Endodermal cell (in vitro differentiated cells): Measurements from ENCODE around the gene MAPK10. TPM values are rescaled to one million over a fixed set of nuclear protein-coding genes. Genes with fewer than 3 reads are reported as not detected.

Source experiments
- DNase-seq: peaks from one replicate; pipeline ENCODE4 v3.0.0-alpha.2; 2017
- H3K27ac ChIP-seq: 2 replicates; pipeline ENCODE4 v1.5.1; 2013; ENCODE audit warnings: mild to moderate bottlenecking, low read depth, low read length, moderate library complexity
- H3K27me3 ChIP-seq: 2 replicates; pipeline ENCODE4 v1.6.1; 2013; ENCODE audit warnings: mild to moderate bottlenecking, low read length, moderate library complexity; ENCODE audit not compliant: insufficient read depth, control insufficient read depth, poor library complexity, severe bottlenecking
- H3K36me3 ChIP-seq: 2 replicates; pipeline ENCODE4 v1.7.0; 2013; ENCODE audit warnings: mild to moderate bottlenecking, low read length, moderate library complexity; ENCODE audit not compliant: control insufficient read depth, insufficient read depth
- H3K4me1 ChIP-seq: one replicate; pipeline ENCODE4 v1.7.0; 2013; ENCODE audit warnings: low read length; ENCODE audit not compliant: control insufficient read depth, insufficient read depth
- H3K4me3 ChIP-seq: 2 replicates; pipeline ENCODE4 v1.5.1; 2013; ENCODE audit warnings: mild to moderate bottlenecking, low read length, moderate library complexity
- H3K9ac ChIP-seq: 2 replicates; pipeline ENCODE4 v1.6.1; 2013; ENCODE audit warnings: mild to moderate bottlenecking, low read length, moderate library complexity; ENCODE audit not compliant: poor library complexity, severe bottlenecking; ENCODE audit errors: extremely low read depth
- H3K9me3 ChIP-seq: 2 replicates; pipeline ENCODE4 v1.6.1; 2013; ENCODE audit warnings: mild to moderate bottlenecking, low read length, moderate library complexity; ENCODE audit not compliant: control insufficient read depth
- H3K27ac Mint-ChIP-seq: 2 replicates; pipeline ENCODE4 v1.8.0; 2020; ENCODE audit warnings: mixed read lengths
- H3K27me3 Mint-ChIP-seq: 2 replicates; pipeline ENCODE4 v1.8.0; 2021; ENCODE audit warnings: mild to moderate bottlenecking, mixed read lengths; ENCODE audit not compliant: insufficient read depth
- H3K36me3 Mint-ChIP-seq: 2 replicates; pipeline ENCODE4 v1.8.0; 2020; ENCODE audit warnings: low read depth, mixed read lengths
- H3K4me1 Mint-ChIP-seq: 2 replicates; pipeline ENCODE4 v1.8.0; 2020; ENCODE audit warnings: mixed read lengths
- H3K4me3 Mint-ChIP-seq: 2 replicates; pipeline ENCODE4 v1.8.0; 2020; ENCODE audit warnings: mild to moderate bottlenecking, moderate library complexity, mixed read lengths
- H3K9me3 Mint-ChIP-seq: 2 replicates; pipeline ENCODE4 v1.8.0; 2020; ENCODE audit warnings: mild to moderate bottlenecking, mixed read lengths
- CTCF ChIP-seq: fragments of 200-600 bp; sonication (generic); conservative IDR thresholded peaks from 2 replicates; pipeline ENCODE4 v1.5.0; 2021; ENCODE audit warnings: antibody characterized with exemption, mild to moderate bottlenecking
- whole genome bisulfite sequencing, 2 experiments: methylation state at CpG; one replicate each; pipeline versions ENCODE4 v1.1.5 to v1.1.7; 2013; ENCODE audit warnings: missing lambda C conversion rate in 2 of 2, mixed read lengths in 1 of 2; ENCODE audit not compliant: insufficient coverage in 1 of 2, insufficient read length in 1 of 2; 5-methylcytosine and 5-hydroxymethylcytosine counted together
- total RNA-seq, 2 donors: library from RNA; stranded (reverse); fragmentation: NEBNext Ultra II Directional in 1 of 2; extraction: Animal tissue kit (Norgen Biotek cat#: 25700) in 1 of 2; gene quantifications; 2 replicates in 1 of 2; 3 replicates in 1 of 2; pipeline ENCODE4 v1.2.1, GENCODE V29; 2021

The MAPK10 gene
- total RNA-seq, 2 donors from 2014 or later = 45.1 to 70.2 TPM

- WGBS, 2 experiments = 83% methylated on average over 1 of the region's 1 CpG; no CpG with 5 or more reads in 1 of the 2 experiments
- no peaks in the 10 kb centered on the region for H3K27me3 Mint-ChIP-seq
- no peak overlapping the region for H3K27ac Mint-ChIP-seq
- H3K27me3 ChIP-seq = no peaks in the 10 kb centered on the region
- H3K9me3 Mint-ChIP-seq = no peaks in the 10 kb centered on the region
- no peak overlapping the region for H3K4me3 Mint-ChIP-seq
- H3K4me1 Mint-ChIP-seq = peaks cover 34% of the 10 kb centered on the region
- H3K9ac ChIP-seq = no peak overlapping the region
- no peak for TF ChIP-seq CTCF
- no peak overlapping the region for H3K27ac ChIP-seq
- no peak for DNase-seq
- no peaks in the 10 kb centered on the region for H3K36me3 ChIP-seq
- H3K9me3 ChIP-seq = no peaks in the 10 kb centered on the region
- H3K4me1 ChIP-seq = peaks cover 20% of the 10 kb centered on the region
- H3K36me3 Mint-ChIP-seq = peaks cover 2% of the 10 kb centered on the region
- H3K4me3 ChIP-seq = no peak overlapping the region
These were observed 29.8 kb upstream of the MAPK10 start for GRCh38 chr4:86389664-86390063.

GRCh38 chr4:86388252-86388651 is 28.4 kb upstream of the MAPK10 start:
- Histone ChIP-seq H3K27me3 (no peaks in the 10 kb centered on the region), H3K9me3 (no peaks in the 10 kb centered on the region), H3K4me3 (no peak overlapping the region), H3K9ac (no peak overlapping the region), H3K4me1 (peaks cover 20% of the 10 kb centered on the region), H3K27ac (no peak overlapping the region), H3K36me3 (no peaks in the 10 kb centered on the region)
- Mint-ChIP-seq H3K27ac (no peak overlapping the region), H3K27me3 (no peaks in the 10 kb centered on the region), H3K4me1 (peaks cover 34% of the 10 kb centered on the region), H3K4me3 (no peak overlapping the region), H3K9me3 (no peaks in the 10 kb centered on the region), H3K36me3 (peaks cover 2% of the 10 kb centered on the region)
- DNase-seq = no peak
- no CpG with 5 or more reads among the region's 1 CpG for WGBS, 2 experiments
- no peak for TF ChIP-seq CTCF

GRCh38 chr4:86386817-86387415 is 27.1 kb upstream of the MAPK10 start:
- no peak for TF ChIP-seq CTCF
- H3K4me1 Mint-ChIP-seq = peaks cover 34% of the 10 kb centered on the region
- WGBS, 2 experiments = 82 to 94% methylated on average over 5 to 6 of the region's 6 CpGs
- no peak overlapping the region for H3K27ac ChIP-seq
- peaks cover 8% of the 10 kb centered on the region for H3K36me3 Mint-ChIP-seq
- H3K4me1 ChIP-seq = peaks cover 20% of the 10 kb centered on the region
- no peak overlapping the region for H3K9ac ChIP-seq
- H3K4me3 Mint-ChIP-seq = no peak overlapping the region
- H3K36me3 ChIP-seq = peaks cover 8% of the 10 kb centered on the region
- H3K9me3 ChIP-seq = peaks cover 4% of the 10 kb centered on the region
- H3K27ac Mint-ChIP-seq = peak overlapping the region; percentile 28
- no peaks in the 10 kb centered on the region for H3K27me3 ChIP-seq
- H3K27me3 Mint-ChIP-seq = no peaks in the 10 kb centered on the region
- no peak overlapping the region for H3K4me3 ChIP-seq
- no peak for DNase-seq
- no peaks in the 10 kb centered on the region for H3K9me3 Mint-ChIP-seq
